Smooth muscle cell of bladder (primary cell): ENCODE results near the gene CCDC134. TPM values are rescaled to one million over a fixed set of nuclear protein-coding genes. Genes with fewer than 3 reads are reported as not detected.

Experiments
- total RNA-seq: library from RNA; depleted of rRNA; stranded (reverse); fragments of >200 nt; gene quantifications from 2 replicates; pipeline ENCODE4 v1.2.3, GENCODE V29; 2014

The CCDC134 gene
- total RNA-seq, result 6.7 and 7.0 TPM in 2 replicates

DNA sequence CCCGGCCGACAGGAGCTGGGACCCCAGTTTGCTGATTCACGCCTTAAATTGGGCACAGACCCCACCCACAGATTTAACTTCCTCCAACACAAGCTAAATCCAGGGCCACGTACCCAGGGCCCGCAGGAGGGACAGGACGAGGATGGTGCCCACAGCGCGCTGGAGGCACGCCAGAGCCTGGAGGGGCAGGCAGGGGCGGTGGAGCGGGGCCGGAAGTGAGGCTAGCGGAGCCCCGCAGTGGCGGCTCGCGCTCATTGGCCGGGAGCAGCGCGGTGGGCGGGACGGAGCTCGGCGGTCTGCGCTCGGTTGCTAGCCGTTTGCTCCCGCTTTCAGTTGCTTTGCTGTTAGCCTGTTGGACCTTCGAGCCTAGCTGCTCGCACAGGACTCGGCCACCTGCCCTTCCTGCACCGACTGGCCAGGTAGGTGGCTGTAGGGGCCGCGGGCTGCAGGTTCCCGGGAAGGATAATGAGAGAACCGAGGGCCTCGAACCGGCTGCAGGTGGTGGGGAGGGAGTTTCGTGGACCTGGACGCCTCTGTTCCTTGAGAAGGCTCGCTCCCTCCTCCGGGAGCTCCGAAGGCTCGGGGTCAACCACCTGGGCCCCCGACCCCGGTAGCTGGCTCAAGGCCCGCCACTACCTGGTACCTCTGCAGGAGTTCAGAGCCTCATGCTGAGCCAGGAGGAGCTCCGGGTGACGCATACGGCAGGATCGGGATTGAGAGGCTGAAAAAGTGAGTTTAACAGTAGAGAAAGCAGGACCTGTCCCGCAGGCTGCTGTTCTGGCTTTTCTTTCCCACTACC is at the start of gene CCDC134:
Gene CCDC134 (plus strand): TSS at position 332 of the 799 bp plus-strand sequence. CDS start 8,212 bp downstream, outside the sequence.

GRCh38 chr22:41832553-41833368 is 32.3 kb downstream of the CCDC134 start, which contains the start of gene SREBF2:
TSS of gene SREBF2 (plus strand) at chr22:41833105. CDS start at chr22:41833271, 166 bp downstream.

Other genes with a start within 250 kb of the CCDC134 start
- 3.0 and 5.4 TPM in 2 replicates for gene CSDC2, start 239.7 kb upstream of the CCDC134 start, total RNA-seq
- 20.9 and 24.3 TPM in 2 replicates for gene PMM1, start 210.8 kb upstream of the CCDC134 start, total RNA-seq
- 9.0 and 9.1 TPM in 2 replicates for gene DESI1, start 179.6 kb upstream of the CCDC134 start, total RNA-seq
- gene XRCC6, start 179.4 kb upstream of the CCDC134 start, total RNA-seq, result 296 and 303 TPM in 2 replicates
- gene SNU13, start 111.8 kb upstream of the CCDC134 start, total RNA-seq, result 75.3 and 75.5 TPM in 2 replicates
- 0.46 and 1.1 TPM in 2 replicates for gene MEI1, start 101.2 kb upstream of the CCDC134 start, total RNA-seq
- 39.5 and 54.3 TPM in 2 replicates for gene SREBF2, start 32.4 kb downstream of the CCDC134 start, total RNA-seq
- not detected in 2 replicates for gene SHISA8, start 114.4 kb downstream of the CCDC134 start, total RNA-seq
- gene TNFRSF13C, start 126.1 kb downstream of the CCDC134 start, total RNA-seq, result 0.09 and 0.14 TPM in 2 replicates
- 3.5 and 6.0 TPM in 2 replicates for gene CENPM, start 146.5 kb downstream of the CCDC134 start, total RNA-seq
- gene SEPTIN3, start 168.8 kb downstream of the CCDC134 start, total RNA-seq, result 0.09 and 0.14 TPM in 2 replicates
- gene WBP2NL, start 198.1 kb downstream of the CCDC134 start, total RNA-seq, result 0.28 and 0.46 TPM in 2 replicates